NB4 (cell line): ENCODE measurements around the gene CTTNBP2.

ENCODE experiments used
- CTCF ChIP-seq: IDR thresholded peaks from one replicate; pipeline ENCODE4 v1.5.1; 2012; ENCODE audit warnings: low read depth, low read length
- MAX ChIP-seq: IDR thresholded peaks from 2 replicates; pipeline ENCODE4 v1.6.1; 2011; ENCODE audit warnings: low read depth, low read length
- MYC ChIP-seq: IDR thresholded peaks from 2 replicates; pipeline ENCODE4 v1.6.1; 2011; ENCODE audit warnings: low read depth, low read length
- POLR2A ChIP-seq: IDR thresholded peaks from 2 replicates; pipeline ENCODE4 v1.6.1; 2011; ENCODE audit warnings: mild to moderate bottlenecking; ENCODE audit not compliant: insufficient read length; ENCODE audit errors: extremely low read depth

GRCh38 chr7:117767951-117768350, 105.3 kb downstream of the CTTNBP2 start:
- TF ChIP-seq MYC (no peak), CTCF (no peak), POLR2A (no peak), MAX (no peak)
